Astrocyte of the cerebellum (primary cell): ENCODE measurements around the gene DHRS12.

Source experiments
- DNase-seq: peaks from one replicate; pipeline ENCODE4 v3.0.0-alpha.2; 2011; ENCODE audit warnings: low read depth
- H3K4me3 ChIP-seq: 2 replicates; pipeline ENCODE4 v1.5.1; 2011; ENCODE audit warnings: mild to moderate bottlenecking, low read depth, low read length, moderate library complexity
- in situ Hi-C: cut with HindIII; loops from 2 replicates; pipeline ENCODE4 v1.10.0; 2017; ENCODE audit warnings: low sequenced_read_pairs
- TF ChIP-seq, protein P1 (sequence below): IDR thresholded peaks from 2 replicates; pipeline ENCODE4 v1.5.1; 2012; ENCODE audit warnings: low read length, low read depth, moderate library complexity, mild to moderate bottlenecking; ENCODE audit errors: missing control alignments

The DHRS12 gene

DNA sequence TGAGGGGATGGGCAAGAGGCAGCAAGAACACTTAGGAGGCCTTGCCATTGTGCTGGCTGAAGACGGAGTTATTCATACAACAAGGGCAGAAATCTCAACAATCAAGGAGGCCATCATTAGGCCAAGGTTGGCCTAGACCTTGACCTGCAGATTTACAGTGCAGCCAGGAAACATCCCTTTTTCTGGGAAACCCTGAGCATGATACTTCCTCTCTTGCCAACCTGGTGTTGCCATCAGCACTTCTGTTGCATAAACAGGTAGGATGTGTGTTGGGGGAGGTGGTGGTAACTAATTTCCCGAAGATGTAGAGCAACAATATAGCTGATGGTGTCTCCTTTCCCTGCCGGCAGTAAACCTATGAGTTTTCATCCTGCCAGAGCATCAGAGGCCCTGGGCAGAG lies 33.1 kb upstream of the DHRS12 start:
- no peak overlapping the region for H3K4me3 ChIP-seq
- TF ChIP-seq, protein P1, sequence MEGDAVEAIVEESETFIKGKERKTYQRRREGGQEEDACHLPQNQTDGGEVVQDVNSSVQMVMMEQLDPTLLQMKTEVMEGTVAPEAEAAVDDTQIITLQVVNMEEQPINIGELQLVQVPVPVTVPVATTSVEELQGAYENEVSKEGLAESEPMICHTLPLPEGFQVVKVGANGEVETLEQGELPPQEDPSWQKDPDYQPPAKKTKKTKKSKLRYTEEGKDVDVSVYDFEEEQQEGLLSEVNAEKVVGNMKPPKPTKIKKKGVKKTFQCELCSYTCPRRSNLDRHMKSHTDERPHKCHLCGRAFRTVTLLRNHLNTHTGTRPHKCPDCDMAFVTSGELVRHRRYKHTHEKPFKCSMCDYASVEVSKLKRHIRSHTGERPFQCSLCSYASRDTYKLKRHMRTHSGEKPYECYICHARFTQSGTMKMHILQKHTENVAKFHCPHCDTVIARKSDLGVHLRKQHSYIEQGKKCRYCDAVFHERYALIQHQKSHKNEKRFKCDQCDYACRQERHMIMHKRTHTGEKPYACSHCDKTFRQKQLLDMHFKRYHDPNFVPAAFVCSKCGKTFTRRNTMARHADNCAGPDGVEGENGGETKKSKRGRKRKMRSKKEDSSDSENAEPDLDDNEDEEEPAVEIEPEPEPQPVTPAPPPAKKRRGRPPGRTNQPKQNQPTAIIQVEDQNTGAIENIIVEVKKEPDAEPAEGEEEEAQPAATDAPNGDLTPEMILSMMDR: no peak
- in situ Hi-C loops: no loop called here
- DNase-seq: no peak

GRCh38 chr13:51834581-51835171 lies 30.7 kb upstream of the DHRS12 start:
- no peak for DNase-seq
- TF ChIP-seq, protein P1: no peak
- H3K4me3 ChIP-seq: no peak overlapping the region
- in situ Hi-C loops: no loop called here

DNA sequence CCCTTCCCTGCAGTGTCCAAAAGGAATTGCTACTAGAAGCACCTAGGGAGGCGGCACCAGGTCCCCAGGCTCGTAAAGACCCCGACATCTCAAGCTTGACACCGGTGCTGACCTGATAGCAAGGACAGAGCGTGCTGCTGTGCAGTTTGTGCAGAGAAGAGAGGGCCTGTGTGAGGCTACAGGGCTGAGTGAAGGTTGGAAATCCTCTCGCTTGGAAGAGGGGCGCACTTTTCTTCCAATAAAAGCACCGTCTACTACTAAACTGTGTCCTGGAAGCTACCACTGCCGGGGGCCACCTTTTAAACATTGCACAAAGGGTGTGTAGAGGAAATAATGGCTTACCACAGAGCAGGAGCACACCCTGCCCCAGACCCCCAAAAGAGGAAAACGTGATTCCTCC lies 30.0 kb upstream of the DHRS12 start:
- DNase-seq: no peak
- TF ChIP-seq, protein P1: no peak
- H3K4me3 ChIP-seq: no peak overlapping the region
- in situ Hi-C loops: no loop called here

GRCh38 chr13:51832471-51833152 lies 28.6 kb upstream of the DHRS12 start:
- in situ Hi-C loops: no loop called here
- no peak overlapping the region for H3K4me3 ChIP-seq
- no peak for DNase-seq
- TF ChIP-seq, protein P1: no peak

DNA sequence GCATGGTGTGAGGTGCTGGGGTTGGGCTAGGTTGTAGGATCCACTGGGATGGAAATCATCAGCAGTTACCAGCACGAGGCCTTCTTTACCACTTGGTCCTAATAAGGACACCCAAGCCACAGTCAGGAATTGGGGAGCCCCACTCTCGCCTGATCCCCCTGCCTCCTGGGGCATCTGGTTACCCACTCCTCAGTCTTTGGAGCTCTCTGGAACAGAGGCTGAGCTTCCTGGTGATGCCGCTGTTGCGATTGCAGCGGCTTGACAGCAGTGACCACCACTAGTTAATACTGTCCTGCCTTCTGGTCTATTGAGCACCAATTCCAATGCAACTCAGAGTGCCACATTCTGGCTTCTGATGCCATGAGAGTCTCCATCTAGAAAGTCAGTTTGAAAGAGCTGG lies 27.6 kb upstream of the DHRS12 start:
- TF ChIP-seq, protein P1: no peak
- no peak for DNase-seq
- H3K4me3 ChIP-seq: no peak overlapping the region
- in situ Hi-C loops: no loop called here

- no peak for DNase-seq
- in situ Hi-C loops: no loop called here
- TF ChIP-seq, protein P1: no peak
- no peak overlapping the region for H3K4me3 ChIP-seq
These were observed 25.6 kb upstream of the DHRS12 start for GRCh38 chr13:51829568-51829899.
